ENCODE results near the gene RBM23.

Gene RBM23

DNA sequence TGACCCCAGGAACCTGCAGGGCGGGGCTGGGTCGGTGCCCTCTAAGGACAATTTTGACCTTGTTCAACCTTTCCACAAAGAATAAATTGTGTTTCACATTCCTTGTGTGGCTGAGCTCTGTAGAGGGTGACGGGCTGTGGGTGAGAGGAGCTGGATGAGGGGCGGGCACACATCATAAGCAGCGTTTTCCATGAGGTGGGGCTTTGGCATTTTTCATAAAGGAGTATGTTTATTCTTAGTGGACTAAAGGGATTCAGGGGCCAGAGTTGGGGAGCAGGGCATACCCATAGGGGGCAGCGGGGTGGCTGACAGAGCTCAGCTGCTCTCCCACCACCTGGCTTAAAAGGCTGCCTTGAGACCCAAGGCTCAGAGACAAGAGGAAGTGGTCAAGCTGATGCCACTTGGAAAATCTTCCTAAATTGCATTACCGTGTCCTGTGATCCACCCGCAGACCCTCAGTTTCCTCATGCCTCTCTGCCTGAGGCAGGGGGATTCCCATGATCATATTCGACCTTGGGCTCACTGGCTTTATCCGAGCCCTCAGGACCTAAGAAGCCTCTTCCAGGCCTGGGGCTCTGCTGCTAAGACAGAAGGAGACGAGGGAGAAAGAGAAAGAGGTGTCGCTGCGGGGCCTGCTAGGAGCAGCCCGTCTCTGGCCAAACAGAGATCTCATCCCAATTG is 71.1 kb downstream of the RBM23 start:
- peak overlapping the region; percentile 98 for H3K27ac ChIP-seq
- DNase-seq (ENCODE audit: low read depth, low spot score): no peak

DNA sequence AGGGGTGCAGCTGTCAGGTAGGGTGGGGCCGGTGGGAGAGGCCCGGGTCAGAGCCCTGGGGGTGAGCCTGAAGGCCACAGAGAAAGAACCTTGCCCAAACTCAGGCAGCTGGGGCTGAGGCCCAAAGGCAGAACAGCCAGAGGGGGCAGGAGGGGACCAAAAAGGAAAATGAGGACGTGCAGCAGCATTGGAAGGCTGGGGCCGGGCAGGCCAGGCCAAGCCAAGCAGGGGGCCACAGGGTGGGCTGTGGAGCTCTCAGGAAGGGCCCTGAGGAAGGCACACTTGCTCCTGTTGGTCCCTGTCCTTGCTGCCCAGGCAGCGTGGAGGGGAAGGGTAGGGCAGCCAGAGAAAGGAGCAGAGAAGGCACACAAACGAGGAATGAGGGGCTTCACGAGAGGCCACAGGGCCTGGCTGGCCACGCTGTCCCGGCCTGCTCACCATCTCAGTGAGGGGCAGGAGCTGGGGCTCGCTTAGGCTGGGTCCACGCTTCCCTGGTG is 72.1 kb downstream of the RBM23 start:
- peak overlapping the region; percentile 98 for H3K27ac ChIP-seq
- DNase-seq (ENCODE audit: low read depth, low spot score): no peak

DNA sequence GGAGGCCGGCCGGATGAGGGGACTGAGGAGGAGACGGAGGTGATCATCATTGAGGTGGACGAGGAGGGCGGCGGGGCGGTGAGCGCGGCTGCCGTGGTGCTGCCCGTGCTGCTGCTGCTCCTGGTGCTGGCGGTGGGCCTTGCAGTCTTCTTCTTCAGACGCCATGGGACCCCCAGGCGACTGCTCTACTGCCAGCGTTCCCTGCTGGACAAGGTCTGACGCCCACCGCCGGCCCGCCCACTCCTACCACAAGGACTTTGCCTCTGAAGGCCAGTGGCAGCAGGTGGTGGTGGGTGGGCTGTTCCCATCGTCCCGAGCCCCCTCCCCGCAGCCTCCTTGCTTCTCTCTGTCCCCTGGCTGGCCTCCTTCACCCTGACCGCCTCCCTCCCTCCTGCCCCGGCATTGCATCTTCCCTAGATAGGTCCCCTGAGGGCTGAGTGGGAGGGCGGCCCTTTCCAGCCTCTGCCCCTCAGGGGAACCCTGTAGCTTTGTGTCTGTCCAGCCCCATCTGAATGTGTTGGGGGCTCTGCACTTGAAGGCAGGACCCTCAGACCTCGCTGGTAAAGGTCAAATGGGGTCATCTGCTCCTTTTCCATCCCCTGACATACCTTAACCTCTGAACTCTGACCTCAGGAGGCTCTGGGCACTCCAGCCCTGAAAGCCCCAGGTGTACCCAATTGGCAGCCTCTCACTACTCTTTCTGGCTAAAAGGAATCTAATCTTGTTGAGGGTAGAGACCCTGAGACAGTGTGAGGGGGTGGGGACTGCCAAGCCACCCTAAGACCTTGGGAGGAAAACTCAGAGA is 72.9 kb downstream of the RBM23 start:
- H3K27ac ChIP-seq: peak overlapping the region; percentile 98
- no peak for DNase-seq (ENCODE audit: low read depth, low spot score)

DNA sequence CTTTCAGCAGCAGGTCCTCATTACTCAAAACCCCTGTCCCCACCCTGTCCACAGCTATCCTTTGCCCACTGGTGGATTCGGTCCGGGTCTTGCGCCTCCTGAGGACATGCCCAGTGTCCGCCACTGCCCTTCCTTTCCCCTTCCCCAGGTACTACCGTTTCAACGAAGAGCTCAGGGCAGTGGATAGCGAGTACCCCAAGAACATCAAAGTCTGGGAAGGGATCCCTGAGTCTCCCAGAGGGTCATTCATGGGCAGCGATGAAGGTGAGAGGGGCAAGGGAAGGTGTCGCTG is 73.9 kb downstream of the RBM23 start:
- H3K27ac ChIP-seq: peak overlapping the region; percentile 98
- no peak for DNase-seq (ENCODE audit: low read depth, low spot score)

DNA sequence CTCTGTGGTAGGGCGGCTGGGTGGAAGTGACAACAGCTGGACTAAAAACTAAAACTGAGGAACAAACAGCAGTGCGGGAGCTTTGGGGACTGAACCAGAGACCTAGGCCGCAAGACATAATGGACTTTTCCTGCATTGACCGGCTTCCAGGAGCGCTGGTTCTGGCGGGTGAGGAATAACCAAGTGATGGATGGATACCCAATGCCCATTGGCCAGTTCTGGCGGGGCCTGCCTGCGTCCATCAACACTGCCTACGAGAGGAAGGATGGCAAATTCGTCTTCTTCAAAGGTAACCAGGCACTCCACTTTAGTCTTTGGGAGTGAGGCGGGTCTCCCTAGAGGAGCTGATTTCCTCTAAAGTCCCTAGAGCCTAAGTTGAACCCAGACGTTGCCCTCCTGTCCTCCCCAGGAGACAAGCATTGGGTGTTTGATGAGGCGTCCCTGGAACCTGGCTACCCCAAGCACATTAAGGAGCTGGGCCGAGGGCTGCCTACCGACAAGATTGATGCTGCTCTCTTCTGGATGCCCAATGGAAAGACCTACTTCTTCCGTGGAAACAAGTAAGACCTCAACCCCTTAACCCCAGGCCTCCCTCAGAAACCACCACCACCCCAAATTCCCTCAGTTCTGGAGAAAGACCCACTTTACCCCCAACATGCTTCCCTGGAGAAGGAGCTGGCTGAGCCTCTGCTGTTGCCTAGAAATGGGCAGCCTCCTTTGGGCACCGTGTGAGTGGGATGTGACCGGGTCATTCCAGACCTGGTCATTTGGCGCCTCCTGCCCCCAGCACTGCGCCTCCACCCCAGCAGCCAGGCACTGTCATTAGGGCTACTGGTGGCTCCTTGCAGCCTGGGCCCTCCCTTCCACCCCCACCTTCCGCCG is 74.5 kb downstream of the RBM23 start:
- peak overlapping the region; percentile 98 for H3K27ac ChIP-seq
- DNase-seq (ENCODE audit: low read depth, low spot score): no peak

All from epithelial cell of prostate (primary cell).